Measurements from ENCODE around the gene EPB41.

DNA sequence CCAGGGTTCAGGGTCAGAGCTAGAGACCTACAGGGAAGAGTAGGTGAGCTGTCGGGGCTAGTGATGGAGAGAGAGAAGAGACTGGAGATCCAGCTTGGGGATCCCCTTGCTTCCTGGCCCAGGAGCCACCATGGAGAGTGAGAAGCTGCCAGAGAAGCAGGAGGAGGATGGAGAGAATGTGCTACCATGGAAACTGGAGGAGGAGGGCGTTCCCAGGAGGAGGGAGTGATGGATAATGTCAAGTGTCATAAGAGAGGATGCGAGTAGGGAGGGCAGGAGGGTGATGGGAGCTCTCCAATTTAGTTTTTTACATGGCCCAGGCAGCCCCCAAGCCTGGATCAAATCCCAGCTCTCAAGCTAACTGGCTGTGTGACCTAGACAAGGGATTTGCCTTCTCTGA lies 46.5 kb upstream of the EPB41 start:
- TF ChIP-seq, protein P1, sequence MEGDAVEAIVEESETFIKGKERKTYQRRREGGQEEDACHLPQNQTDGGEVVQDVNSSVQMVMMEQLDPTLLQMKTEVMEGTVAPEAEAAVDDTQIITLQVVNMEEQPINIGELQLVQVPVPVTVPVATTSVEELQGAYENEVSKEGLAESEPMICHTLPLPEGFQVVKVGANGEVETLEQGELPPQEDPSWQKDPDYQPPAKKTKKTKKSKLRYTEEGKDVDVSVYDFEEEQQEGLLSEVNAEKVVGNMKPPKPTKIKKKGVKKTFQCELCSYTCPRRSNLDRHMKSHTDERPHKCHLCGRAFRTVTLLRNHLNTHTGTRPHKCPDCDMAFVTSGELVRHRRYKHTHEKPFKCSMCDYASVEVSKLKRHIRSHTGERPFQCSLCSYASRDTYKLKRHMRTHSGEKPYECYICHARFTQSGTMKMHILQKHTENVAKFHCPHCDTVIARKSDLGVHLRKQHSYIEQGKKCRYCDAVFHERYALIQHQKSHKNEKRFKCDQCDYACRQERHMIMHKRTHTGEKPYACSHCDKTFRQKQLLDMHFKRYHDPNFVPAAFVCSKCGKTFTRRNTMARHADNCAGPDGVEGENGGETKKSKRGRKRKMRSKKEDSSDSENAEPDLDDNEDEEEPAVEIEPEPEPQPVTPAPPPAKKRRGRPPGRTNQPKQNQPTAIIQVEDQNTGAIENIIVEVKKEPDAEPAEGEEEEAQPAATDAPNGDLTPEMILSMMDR (IDR thresholded peaks at IDR 0.05) = no peak
- TF ChIP-seq POLR2A (IDR thresholded peaks at IDR 0.05) = no peak

Data from esophagus squamous epithelium (tissue), 4 donors.